GM21423 (cell line): ENCODE data around the gene KCNAB3.
"Not testable (repeated sequence)": the region's sequence is repeated elsewhere in the genome, so short reads cannot be mapped to it uniquely, and the experiment has no call there.

Experiments used
- ATAC-seq: cut with Tn5 transposase; IDR thresholded peaks from one replicate; pipeline ENCODE4 v1.9.1; 2021; ENCODE audit warnings: mild to moderate bottlenecking, moderate library complexity; ENCODE audit not compliant: unreplicated experiment

The KCNAB3 gene

DNA sequence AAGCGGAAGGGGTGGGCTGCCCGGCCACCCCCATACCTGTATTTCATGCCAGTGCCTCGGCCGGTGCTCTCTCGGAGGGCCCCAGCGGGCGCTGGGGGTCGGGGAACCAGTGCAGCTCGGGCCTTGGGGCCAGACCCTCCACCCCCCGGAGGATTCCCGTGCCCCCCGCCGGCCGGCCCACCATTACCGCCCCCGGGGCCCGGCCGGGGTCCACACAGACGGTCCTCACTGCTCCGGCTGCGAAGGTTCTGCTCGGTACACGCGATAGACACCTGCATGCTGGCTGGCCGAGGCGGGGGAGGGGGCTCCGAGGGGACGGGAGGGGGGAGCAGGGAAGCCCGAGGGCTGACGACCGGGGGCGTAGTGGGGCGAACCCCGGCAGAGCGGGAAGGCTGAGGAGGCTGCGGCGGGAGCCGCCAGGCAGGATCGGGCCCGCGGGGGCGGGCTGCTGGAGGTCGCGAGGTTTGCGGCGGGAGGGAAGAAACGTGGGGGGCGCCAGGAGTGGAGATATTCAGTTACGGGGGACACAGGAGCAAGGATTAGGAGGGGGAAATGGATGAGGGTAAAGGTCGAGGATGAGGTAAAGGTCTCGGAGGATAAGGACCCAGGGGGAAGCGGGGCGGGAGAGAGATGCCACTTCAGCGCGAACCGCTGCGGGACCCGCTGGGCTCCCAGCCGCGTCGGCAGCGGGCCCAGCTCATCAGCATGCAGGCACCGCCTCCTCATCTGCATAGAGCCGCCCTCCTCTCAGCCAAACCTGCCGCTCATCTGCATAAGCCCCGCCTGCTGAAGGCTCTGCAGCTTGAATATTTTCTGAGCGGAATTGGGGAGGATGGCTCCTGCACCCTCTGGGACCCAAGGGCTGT is at the start of gene KCNAB3:
Gene KCNAB3, minus strand, starts transcription at position 699 of the 866 bp plus-strand sequence. Its CDS starts 421 bp downstream, at position 278.
- no peak for ATAC-seq

DNA sequence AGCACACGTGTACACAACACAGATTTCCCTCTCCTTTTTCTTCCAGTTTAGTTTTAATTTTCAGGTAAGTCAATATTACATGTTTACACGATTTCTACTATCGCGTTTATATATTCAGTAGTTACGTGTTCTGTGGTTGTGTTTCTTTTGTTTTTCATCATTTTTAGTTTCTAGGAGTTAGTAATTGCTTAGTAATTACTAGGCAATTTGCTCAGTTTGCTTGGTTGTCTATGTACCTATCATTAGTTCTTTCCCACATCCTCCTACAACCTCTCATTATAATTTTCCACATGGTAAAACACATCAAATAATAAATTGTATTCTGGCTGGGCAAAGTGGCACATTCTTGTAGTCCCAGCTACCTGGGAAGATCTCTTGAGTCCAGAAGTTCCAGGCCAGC is 48.1 kb upstream of the KCNAB3 start:
- ATAC-seq: no peak

DNA sequence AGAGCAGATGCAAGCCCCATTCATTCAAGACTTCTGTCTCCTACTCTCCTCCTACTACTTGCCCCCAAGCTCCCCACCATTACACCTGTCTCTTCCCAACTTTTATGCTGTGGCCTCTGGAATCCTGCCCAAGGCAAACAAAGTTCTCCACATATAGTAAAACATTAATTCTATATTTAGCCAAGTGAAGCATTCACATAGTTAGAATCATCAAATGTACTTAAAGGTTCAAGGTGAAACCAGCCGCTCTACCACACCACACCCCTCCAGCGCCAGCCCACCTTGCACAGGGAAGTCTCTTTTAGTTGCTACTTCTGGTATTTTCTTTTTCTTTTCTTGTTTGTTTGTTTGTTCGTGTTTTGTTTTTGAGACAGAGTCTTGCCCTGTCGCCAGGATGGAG is 47.4 kb upstream of the KCNAB3 start:
- ATAC-seq: no peak

DNA sequence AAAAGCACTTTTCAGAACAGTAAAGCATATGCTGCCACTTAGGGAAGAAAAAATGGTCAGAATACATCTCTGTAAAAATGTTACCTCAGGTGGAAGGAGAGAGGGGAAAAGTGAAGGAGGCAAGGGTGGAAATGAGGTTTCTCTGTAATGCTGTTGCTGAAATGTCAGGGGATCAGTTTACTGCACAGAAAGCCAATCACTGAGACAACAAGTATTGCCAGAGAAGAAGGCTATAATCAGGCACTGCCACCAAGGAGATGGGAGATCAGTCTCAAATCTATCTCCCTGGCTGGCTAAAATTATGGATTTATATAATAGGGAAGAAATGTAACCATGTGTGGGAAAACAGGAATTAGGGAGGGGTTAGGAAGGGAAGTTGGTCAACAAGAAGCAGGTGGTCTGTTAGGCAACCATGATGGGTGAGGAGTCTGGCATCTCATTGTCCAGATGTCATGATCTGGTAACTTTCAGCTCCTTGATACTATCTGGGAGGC is 45.0 kb upstream of the KCNAB3 start:
- no peak for ATAC-seq

DNA sequence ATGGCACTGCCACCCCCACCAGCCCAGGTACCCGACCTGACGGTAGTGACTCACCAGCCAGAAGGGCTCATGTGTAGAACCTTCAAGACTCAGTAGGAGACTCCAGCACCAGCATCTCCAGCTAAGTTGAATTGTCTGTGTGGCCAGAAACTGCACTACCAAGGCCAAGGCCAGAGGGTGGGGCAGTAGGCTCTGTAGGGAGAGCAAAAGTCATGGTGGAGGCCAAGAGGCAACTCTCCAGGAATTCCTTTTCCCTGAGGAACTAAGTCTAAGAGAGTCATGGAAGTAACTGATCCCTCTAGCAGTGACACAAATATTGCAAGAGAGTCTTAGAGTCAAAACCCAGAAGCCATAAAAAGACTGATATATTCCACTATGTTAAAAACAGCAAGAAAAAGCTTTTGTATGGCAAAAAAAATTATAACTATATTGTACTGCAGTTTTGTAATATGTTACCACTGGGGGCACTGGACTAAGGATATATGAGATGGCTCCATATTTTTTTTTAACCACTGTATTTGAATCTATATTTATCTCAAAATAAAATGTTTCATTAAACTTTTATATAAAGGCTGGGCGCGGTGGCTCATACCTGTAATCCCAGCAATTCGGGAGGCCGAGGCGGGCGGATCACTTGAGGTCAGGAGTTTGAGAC is 42.6 kb upstream of the KCNAB3 start:
- no peak for ATAC-seq

DNA sequence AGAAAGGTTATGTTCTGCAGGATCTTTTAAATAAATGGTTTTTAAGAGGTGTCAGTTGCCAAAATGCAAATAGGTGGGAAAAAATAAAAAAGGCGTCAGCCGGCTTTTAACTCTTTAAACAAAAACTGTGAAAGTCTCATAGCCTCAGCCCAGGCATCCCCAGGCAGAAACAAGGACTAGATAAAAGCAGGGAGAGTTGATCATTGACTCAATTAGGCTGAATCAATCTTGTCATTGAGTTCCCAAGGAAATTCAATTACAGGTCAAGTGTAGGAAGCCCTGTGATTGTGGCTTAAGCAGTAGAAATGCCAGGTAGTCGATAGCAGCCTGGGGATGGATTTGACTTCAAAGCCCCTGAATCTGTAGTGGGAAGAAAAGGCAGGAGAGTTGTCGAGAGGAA is 42.0 kb upstream of the KCNAB3 start:
- no peak for ATAC-seq

DNA sequence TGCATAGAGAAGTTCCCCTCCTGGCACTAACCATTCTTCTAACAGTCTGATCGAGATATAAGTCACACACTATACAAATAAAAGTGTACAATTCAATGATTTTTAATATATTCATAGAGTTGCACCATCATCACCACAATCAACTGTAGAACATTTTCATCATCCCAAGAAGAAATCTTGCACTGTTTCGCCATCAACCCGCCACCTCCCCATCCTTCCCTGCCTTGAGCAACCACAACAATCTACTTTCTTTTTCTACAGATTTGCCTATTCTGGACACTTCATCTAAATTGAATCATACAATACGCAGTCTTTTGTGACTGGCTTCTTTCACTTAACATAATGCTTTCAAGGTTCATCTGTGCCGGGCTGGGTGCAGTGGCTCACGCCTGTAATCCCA is 39.8 kb upstream of the KCNAB3 start:
- no peak for ATAC-seq

DNA sequence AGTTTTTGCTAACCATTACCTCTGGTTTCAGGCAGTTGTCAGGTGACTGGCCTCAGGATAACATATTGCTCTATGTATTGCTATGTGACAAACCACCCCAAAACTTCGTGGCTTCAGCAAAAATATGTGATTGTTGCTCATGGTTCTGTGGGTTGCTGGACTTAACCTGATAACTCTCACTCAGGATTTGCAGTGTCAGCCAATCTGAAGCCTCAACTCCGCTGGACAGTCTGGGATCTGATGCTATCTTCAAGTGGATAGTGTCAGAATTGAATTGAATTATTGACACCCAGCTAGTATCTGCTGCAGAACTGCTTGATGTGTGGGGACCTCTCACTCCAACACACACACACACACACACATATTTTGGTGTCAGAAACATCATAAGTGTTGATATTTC is 38.1 kb upstream of the KCNAB3 start:
- ATAC-seq: no peak

DNA sequence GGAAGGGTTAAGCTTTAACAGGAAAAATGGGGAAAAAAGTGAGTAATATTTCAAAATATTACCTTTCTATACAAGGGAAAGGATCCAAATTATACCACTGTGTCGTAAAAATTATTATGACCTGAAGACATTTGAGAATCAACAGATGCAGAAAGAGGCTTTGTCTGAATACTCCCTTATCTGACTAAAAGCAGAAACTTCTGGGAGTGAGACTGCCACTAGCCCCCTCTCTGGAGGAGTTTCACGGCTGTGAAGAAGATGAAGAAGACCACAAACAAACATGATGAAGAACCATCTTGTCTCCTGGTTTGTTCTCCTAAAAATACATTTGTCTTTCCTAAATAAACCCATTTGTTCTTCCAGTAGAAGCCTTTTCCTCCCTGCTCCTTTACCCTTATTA is 31.8 kb upstream of the KCNAB3 start:
- ATAC-seq: no peak

DNA sequence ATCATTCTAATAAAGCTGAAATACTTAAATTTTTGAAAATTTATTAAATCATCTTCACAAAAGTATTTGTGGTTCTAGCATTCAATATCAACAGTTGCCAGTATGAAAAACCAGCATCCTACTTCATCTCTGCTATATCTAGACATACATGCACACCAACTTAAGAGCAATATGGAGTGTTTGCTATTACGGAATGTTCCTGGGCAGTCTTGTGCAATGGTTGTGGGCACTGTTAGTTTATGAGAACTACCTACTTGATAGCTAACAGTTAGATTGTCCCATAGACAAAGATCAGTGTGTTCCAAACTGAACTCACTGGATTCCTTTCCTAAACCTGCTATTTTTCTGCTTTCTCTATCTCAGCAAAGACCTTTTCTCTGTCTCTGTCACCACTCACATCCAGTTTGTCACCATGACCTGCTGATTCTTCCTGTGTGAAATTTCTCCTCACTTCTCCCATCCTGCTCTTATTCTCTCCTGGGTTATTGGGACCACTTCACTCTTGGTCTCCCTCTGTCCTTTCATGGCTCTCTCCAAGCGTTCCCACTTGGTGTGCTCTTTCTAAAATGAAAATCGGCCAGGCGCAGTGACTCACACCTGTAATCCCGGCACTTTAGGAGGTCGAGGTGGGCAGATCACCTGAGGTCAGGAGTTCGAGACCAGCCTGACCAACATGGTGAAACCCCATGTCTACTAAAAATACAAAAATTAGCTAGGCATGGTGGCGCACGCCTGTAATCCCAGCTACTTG is 30.0 kb upstream of the KCNAB3 start:
- ATAC-seq: no peak

DNA sequence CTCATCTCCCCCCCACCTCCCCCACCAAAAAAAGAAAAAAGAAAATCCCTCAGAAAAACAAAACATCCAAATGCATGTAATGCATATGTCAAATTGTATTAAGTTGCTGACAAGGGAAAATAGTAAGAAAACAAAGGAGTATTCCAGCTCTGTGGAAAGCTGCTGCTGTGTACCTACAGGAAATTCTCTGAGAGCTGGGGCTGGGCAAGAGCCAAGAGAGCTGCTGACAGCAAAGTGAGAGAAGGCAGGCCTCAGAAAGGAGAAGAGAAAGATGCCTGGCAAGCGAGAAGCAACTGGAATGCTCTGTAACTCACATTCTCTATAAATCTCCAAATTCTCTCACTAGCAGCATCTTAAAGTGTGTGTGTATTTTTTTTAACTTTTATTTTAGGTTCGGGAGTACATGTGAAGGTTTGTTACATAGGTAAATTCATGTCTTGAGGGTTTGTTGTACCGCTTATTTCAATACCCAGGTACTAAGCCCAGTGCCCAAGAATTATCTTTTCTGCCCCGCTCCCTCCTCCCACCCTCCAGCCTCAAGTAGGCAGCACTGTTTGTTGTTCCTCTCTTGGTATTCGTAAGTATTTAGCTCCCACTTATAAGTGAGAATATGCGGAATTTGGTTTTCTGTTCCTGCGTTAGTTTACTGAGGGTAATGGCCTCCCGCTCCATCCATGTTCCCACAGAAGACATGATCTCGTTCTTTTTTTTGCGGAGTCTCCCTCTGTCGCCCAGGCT is 26.7 kb upstream of the KCNAB3 start:
- no peak for ATAC-seq

DNA sequence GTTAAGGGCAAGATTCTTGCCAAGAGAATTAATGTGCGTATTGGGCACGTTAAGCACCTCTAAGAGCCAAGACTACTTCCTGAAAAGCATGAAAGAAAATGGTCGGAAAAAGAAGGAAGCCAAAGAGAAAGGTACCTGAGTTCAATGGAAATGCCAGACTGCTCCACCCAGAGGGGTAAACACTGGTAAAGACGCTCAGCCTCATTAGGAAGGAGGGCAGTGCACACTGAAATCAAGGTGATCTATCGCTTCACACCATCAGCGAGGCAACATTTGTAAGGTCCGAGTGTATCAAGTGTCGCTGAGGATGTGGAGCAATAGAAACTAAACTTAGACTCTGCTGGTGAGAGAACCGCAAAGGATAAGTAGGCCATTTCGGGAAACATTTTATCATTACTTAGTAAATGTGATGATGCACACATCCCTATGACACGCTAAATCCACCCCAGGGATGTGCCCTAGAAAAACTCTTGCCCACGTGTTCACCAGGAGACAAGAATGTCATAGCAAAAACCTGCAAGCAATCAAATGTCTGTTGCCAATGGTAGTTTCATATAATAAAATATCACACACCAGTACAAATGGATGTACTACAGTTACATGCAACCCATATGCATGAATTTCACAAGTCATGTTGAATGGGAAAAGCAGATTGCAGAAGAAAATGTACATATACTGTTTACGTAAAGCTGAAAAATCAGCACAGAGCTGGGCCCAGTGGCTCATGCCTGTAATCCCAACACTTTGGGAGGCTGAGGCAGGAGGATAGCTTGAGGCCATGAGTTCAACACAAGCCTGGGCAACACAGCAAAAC is 26.0 kb upstream of the KCNAB3 start:
- no peak for ATAC-seq

DNA sequence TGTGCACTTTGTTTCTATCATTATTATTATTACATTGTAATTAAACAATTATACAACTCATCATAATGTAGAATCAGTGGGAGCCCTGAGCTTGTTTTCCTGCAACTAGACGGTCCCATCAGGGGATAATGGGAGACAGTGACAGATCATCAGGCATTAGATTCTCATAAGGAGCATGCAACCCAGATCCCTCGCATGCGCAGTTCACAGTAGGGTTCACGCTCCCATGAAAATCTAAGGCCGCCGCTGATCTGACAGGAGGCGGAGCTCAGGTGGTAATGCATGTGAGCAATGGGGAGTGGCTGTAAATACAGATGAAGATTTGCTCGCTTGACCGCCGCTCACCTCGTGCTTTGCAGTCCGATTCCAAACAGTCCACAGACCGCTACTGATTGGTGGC is 23.6 kb upstream of the KCNAB3 start:
- ATAC-seq: not testable (repeated sequence)

DNA sequence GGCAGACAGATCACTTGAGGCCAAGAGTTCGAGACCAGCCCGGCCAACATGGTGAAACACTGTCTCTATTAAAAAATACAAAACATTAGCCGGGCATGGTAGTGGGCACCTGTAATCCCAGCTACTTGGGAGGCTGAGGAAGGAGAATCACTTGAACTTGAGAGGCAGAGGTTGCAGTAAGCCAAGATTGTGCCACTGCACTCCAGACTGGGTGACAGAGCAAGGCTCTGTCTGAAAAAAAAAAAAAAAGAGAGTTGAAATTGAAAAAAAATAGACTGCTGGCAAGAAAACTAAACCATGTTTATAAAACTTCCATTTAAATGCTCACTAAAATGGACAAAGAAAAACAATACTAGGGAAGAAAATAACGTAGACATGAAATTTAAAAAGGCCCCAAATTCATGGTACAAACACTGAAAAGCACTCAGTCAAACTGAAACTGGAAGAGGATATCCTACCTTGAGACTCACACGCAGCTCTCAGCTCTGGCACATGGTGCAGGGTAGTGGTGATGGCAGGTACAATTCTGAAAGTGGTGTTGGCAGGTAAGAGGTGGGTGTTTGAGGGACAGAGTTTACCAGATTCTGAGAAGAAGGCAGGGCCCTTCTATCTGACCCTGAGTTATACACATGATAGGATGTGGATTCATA is 21.6 kb upstream of the KCNAB3 start:
- no peak for ATAC-seq

DNA sequence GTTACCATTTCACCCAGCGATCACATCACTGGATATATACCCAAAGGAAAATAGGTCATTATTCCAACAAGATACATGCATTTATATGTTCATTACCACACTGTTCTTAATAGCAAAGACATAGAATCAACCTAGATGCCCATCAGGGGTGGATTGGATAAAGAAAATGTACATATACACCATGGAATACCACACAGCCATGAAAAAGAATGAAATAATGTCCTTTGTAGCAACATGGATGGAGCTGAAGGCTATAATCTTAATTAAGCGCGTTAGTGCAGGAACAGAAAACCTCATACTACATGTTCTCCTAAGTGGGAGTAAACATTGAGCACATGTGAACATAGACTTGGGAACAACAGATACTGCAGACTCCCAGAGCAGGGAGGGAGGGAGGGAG is 20.9 kb upstream of the KCNAB3 start:
- ATAC-seq: no peak

DNA sequence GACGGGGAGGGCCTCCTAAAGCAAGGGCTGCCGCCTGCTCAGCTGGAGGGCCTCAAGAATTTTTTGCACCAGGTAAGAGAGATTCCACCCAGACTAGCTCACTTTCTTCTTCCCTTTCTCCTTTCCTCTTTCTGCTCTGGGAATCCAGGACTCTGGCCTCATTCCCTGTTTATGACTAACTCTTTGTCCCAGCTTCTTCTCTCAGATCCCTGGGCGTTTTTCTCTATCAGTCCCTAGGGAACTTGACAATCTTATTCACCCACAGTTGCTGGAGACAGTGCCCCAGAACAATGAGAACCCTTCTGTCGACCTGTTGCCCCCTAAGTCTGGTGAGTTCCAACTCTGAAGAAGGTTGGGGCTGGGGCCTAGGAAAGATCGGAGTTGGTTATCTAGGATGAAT is 18.0 kb upstream of the KCNAB3 start:
- ATAC-seq: no peak

DNA sequence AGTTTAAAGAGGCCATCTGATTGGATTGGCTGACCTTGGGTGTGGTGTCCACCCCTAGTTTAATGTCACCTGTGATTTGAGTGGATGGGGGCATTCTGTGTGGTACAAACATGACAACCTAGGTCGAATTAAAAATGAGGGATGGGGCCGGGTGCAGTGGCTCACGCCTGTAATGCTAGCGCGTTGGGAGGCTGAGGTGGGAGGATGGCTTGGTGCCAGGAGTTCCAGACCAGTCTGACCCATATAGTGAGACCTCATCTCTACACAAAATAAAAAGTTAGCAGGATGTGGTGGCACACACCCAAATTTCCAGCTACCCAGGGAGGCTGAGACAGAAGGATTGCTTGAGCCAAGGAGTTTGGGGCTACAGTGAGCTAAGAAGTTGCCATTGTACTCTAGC is 16.8 kb upstream of the KCNAB3 start:
- ATAC-seq: no peak

DNA sequence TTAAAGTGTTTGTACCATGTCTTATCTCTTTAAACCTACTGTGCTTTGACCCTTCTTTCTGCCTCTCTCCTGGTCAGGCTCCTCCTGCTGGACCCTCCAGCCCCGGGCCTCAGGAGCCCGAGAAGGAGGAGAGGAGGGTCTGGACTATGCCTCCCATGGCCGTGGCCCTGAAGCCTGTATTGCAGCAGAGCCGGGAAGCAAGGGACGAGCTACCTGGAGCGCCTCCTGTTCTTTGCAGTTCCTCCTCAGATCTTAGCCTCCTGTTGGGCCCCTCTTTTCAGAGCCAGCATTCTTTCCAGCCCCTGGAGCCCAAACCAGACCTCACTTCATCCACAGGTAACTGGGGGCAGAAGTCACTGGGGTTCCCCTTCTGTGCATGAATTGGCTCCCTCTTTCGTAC is 16.0 kb upstream of the KCNAB3 start:
- ATAC-seq: no peak

DNA sequence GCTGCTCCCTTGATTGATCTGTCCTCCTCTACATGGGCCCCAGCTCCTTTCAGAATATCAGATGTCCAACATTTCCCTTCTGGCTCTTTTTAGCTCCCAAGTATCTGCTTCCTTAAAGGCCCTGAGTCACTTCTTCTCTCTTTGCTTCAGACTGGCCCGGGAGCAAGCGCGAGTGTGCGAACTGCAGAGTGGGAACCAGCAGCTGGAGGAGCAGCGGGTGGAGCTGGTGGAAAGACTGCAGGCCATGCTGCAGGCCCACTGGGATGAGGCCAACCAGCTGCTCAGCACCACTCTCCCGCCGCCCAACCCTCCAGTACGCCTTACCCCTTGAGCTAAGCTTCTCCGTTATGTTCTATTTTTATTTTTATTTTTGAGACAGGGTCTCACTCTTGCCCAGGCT is 14.7 kb upstream of the KCNAB3 start:
- no peak for ATAC-seq

DNA sequence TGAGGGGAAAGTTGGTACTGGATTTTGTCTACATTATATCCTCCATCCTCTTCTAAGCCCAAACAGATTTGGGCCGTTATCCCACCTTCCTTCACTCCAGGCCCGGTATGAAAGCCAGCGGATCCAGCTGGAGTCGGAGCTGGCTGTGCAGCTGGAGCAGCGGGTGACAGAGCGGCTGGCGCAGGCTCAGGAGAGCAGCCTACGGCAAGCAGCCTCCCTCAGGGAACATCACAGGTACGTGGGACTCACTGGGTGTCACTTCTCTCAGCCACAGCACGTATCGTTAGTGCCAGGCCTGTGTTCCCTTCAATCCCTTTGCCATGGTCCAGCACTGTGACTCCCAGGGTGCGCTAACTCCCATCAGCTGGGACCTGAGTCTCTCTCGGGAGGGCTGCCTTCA is 13.6 kb upstream of the KCNAB3 start:
- no peak for ATAC-seq
